H4 (cell line): Measurements from ENCODE around the gene NTF4. TPM values are rescaled to one million over a fixed set of nuclear protein-coding genes. Genes with fewer than 3 reads are reported as not detected.

Source experiments
- DNase-seq: peaks from one replicate; pipeline ENCODE4 v3.0.0-alpha.2; 2015; ENCODE audit warnings: low spot score
- total RNA-seq: library from RNA; depleted of rRNA; stranded (reverse); fragments of >200 nt; shearing (Covaris generic); gene quantifications from 2 replicates; pipeline ENCODE4 v1.2.3, GENCODE V29; 2014

Gene NTF4
- total RNA-seq, 1 experiment from 2014 or later = not detected

GRCh38 chr19:49091391-49092038 lies 26.9 kb upstream of the NTF4 start:
- no peak for DNase-seq

GRCh38 chr19:49086296-49086695 lies 21.7 kb upstream of the NTF4 start:
- DNase-seq = no peak

- DNase-seq = no peak
Measured at GRCh38 chr19:49085868-49086232, 21.2 kb upstream of the NTF4 start.

- peak; percentile 99 for DNase-seq
Measured at GRCh38 chr19:49085020-49085867, 20.6 kb upstream of the NTF4 start, which contains the start of gene SNRNP70. Gene SNRNP70, plus strand, starts transcription at chr19:49085451. Its CDS starts 964 bp downstream, at chr19:49086415.

- no peak for DNase-seq
Measured at GRCh38 chr19:49084206-49085019, 19.8 kb upstream of the NTF4 start.

GRCh38 chr19:49081273-49081672 lies 16.7 kb upstream of the NTF4 start:
- no peak for DNase-seq

GRCh38 chr19:49080392-49080791 lies 15.8 kb upstream of the NTF4 start:
- no peak for DNase-seq

GRCh38 chr19:49074869-49075268 lies 10.3 kb upstream of the NTF4 start:
- DNase-seq = peak; percentile 67

GRCh38 chr19:49073514-49074378 lies 9.1 kb upstream of the NTF4 start:
- DNase-seq = peak; percentile 58

GRCh38 chr19:49071860-49072547 lies 7.4 kb upstream of the NTF4 start:
- DNase-seq = no peak

GRCh38 chr19:49070416-49070815 lies 5.8 kb upstream of the NTF4 start:
- DNase-seq = no peak

GRCh38 chr19:49069026-49069425 lies 4.4 kb upstream of the NTF4 start:
- no peak for DNase-seq

GRCh38 chr19:49067554-49067953 lies 2.9 kb upstream of the NTF4 start:
- no peak for DNase-seq

- DNase-seq = no peak
Measured at GRCh38 chr19:49065905-49066512, 1.4 kb upstream of the NTF4 start.

- no peak for DNase-seq
Measured at GRCh38 chr19:49064029-49064629, 489 bp downstream of the NTF4 start.

GRCh38 chr19:49061445-49061844 lies 3.2 kb downstream of the NTF4 start:
- no peak for DNase-seq

GRCh38 chr19:49061000-49061399 lies 3.6 kb downstream of the NTF4 start:
- DNase-seq = no peak

GRCh38 chr19:49059053-49059452 lies 5.6 kb downstream of the NTF4 start:
- no peak for DNase-seq

GRCh38 chr19:49058562-49058961 lies 6.1 kb downstream of the NTF4 start:
- no peak for DNase-seq
